ENCODE measurements around the gene TMEM178B. TPM values are rescaled to one million over a fixed set of nuclear protein-coding genes. Genes with fewer than 3 reads are reported as not detected.

The TMEM178B gene
- total and polyA plus RNA-seq, 10 of the 15 experiments (the other 5 are each of a cell fraction or from before 2014, with no cell fraction given), result 0.01 to 1.1 (median 0.04) TPM; not detected in 2

DNA sequence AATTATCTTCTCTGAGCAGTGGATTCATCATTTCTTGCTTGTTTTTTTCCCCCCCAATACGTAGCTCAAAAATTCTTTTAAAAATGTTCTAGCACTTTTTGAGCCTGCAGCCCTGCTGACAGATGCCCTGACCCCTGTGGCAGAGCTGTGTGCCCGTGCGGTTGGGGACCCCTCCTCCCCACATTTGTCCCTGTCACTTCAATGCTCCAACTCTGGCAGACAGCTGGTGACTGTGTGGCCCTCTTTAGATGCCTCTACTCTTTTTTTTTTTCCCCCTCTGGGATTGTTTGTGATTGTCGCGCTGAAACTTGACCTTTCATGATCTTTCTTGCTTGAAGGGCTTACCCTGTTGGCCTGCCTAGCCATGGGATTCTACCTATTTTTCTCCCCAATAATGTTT is 214.1 kb downstream of the TMEM178B start:
- FAIRE-seq (no peak), ATAC-seq (no peak), DNase-seq (ENCODE audit: low read depth, low spot score) (no peak)
- in situ Hi-C loops (cut with MboI), result no loop called here
- WGBS (ENCODE audit: insufficient coverage, insufficient replicate concordance, low lambda C conversion rate, missing lambda C conversion rate), result 58% methylated on average over 5 of the region's 5 CpGs
- Histone ChIP-seq H3K4me1 (ENCODE audit: control insufficient read depth, insufficient read depth, low read length) (no peaks in the 10 kb centered on the region), H4K20me1 (ENCODE audit: control insufficient read depth, insufficient read depth) (no peaks in the 10 kb centered on the region), H3K4me2 (ENCODE audit: control insufficient read depth, insufficient read depth) (no peak overlapping the region), H3K79me2 (ENCODE audit: control insufficient read depth, insufficient read depth, low read length) (no peaks in the 10 kb centered on the region), H3K9ac (ENCODE audit: control insufficient read depth, insufficient read depth, low read length) (no peak overlapping the region), H3K9me3 (replicated peaks; ENCODE audit: control insufficient read depth, insufficient read depth, low read length) (no peaks in the 10 kb centered on the region), H2AFZ (ENCODE audit: control insufficient read depth, low read depth, low read length) (no peak overlapping the region), H3K27me3 (replicated peaks in 1 of 2; ENCODE audit: control insufficient read depth in 2 of 2, insufficient read depth in 2 of 2, low read length in 1 of 2) (no peaks in the 10 kb centered on the region; a peak in 1 of 4 replicates), H3K4me3 (no peak overlapping the region), H3K36me3 (ENCODE audit: control insufficient read depth in 2 of 2, insufficient read depth in 2 of 2, low read length in 1 of 2) (no peaks in the 10 kb centered on the region), H3K27ac (ENCODE audit: control insufficient read depth, insufficient read depth) (no peak overlapping the region)
- no TSS peak for BruUV-seq (replicated peaks)
- TF ChIP-seq RCOR1 (conservative IDR thresholded peaks at IDR 0.05; ENCODE audit: low read depth, low read length), result no peak
- TF ChIP-seq KAT2A (conservative IDR thresholded peaks at IDR 0.05; ENCODE audit: control insufficient read depth, low read depth, low read length), result no peak
- TF ChIP-seq CEBPZ (IDR thresholded peaks at IDR 0.05; ENCODE audit: low read depth, low read length), result no peak
- no peak for TF ChIP-seq TCF12 (IDR thresholded peaks at IDR 0.05; ENCODE audit: low read depth, low read length)
- no peak for TF ChIP-seq RELA (IDR thresholded peaks at IDR 0.05; ENCODE audit: borderline replicate concordance, partially characterized antibody)
- no peak for TF ChIP-seq WRNIP1 (IDR thresholded peaks at IDR 0.05; ENCODE audit: borderline replicate concordance, low read depth, low read length)
- TF ChIP-seq CHD2 (IDR thresholded peaks at IDR 0.05; ENCODE audit: borderline replicate concordance, low read depth, low read length), result no peak
- TF ChIP-seq SMAD5 (IDR thresholded peaks at IDR 0.05; ENCODE audit: low read depth), result no peak
- TF ChIP-seq ZBED1 (IDR thresholded peaks at IDR 0.05; ENCODE audit: borderline replicate concordance), result no peak
- no peak for TF ChIP-seq RAD51 (IDR thresholded peaks at IDR 0.05)
- no peak for TF ChIP-seq YY1 (IDR thresholded peaks at IDR 0.05; ENCODE audit: low read depth, low read length)
- TF ChIP-seq BMI1 (IDR thresholded peaks at IDR 0.05; ENCODE audit: borderline replicate concordance), result no peak
- TF ChIP-seq SIX5 (IDR thresholded peaks at IDR 0.05; ENCODE audit: low read depth, low read length, severe bottlenecking), result no peak
- intact Hi-C loops (cut with micrococcal nuclease; ENCODE audit: unreplicated experiment), result no loop called here
- ChIA-PET SMC1A (ENCODE audit: uncharacterized antibody, unreplicated experiment) (interaction anchor here (0.6 kb wide), 1 partner anchor 127 kb away, joined by 3 read pairs; no protein-coding TSS in a partner anchor), CTCF (interaction anchor here (0.7 kb wide), 1 partner anchor 33 kb away, joined by 4 read pairs; no protein-coding TSS in a partner anchor), RAD21 (ENCODE audit: unreplicated experiment) (no interaction called here), POLR2A (interaction anchor here (0.7 kb wide), 1 partner anchor 102 kb away, joined by 3 read pairs; no protein-coding TSS in a partner anchor)

Data from GM12878 (cell line).